ENCODE results near the gene ALDH1A3.

GRCh38 chr15:100895721-100896120, 16.1 kb downstream of the ALDH1A3 start:
- TF ChIP-seq CTCF (IDR thresholded peaks at IDR 0.05; ENCODE audit: low read depth, low read length) (no peak), MAX (IDR thresholded peaks at IDR 0.05; ENCODE audit: low read depth, low read length) (no peak), POLR2A (IDR thresholded peaks at IDR 0.05; ENCODE audit: extremely low read depth, insufficient read length) (no peak), MYC (IDR thresholded peaks at IDR 0.05; ENCODE audit: low read depth, low read length) (no peak)
